A549 treated with CpdA at 1 μM for 4 hours (cell line): ENCODE data around the gene GSTP1. TPM values are rescaled to one million over a fixed set of nuclear protein-coding genes. Genes with fewer than 3 reads are reported as not detected.

ENCODE experiments used
- total RNA-seq: library from RNA; stranded (reverse); fragments of 200-300 nt; extraction: Qiagen RNA extraction; gene quantifications from 5 replicates; pipeline ENCODE4 v1.2.3, GENCODE V29; 2022; ENCODE audit warnings: low read depth

GSTP1 gene
- 1,398 to 1,764 TPM (median 1,658 TPM) in 5 replicates for total RNA-seq

GRCh38 chr11:67583247-67584204, at the start of gene GSTP1:
Gene GSTP1, plus strand, starts transcription at chr11:67583812. Its CDS starts 32 bp downstream, at chr11:67583844.

GRCh38 chr11:67606492-67607295, 23.1 kb downstream of the GSTP1 start, which contains the start of gene NDUFV1:
Gene NDUFV1, plus strand, starts transcription at chr11:67606936. Its CDS starts 69 bp downstream, at chr11:67607005.

GRCh38 chr11:67629386-67630227, 46.0 kb downstream of the GSTP1 start, which contains the start of gene NUDT8:
Gene NUDT8, minus strand, starts transcription at chr11:67629937. Its CDS starts 26 bp downstream, at chr11:67629911.

Other genes starting within 250 kb of the GSTP1 start
- gene POLD4, start 230.3 kb upstream of the GSTP1 start, total RNA-seq: 201 to 271 TPM (median 246 TPM) in 5 replicates
- 43.7 to 49.7 TPM (median 44.6 TPM) in 5 replicates for gene CLCF1, start 210.2 kb upstream of the GSTP1 start, total RNA-seq
- gene RAD9A, start 191.8 kb upstream of the GSTP1 start, total RNA-seq: 24.4 to 39.1 TPM (median 35.9 TPM) in 5 replicates
- 272 to 298 TPM (median 294 TPM) in 5 replicates for gene PPP1CA, start 182.0 kb upstream of the GSTP1 start, total RNA-seq
- gene TBC1D10C, start 179.7 kb upstream of the GSTP1 start, total RNA-seq: 0.07 to 0.22 TPM in 2 of 5 replicates, not detected in the others
- 0.12 to 0.24 TPM (median 0.16 TPM) in 5 replicates for gene CARNS1, start 168.1 kb upstream of the GSTP1 start, total RNA-seq
- 38.4 to 52.4 TPM (median 50.5 TPM) in 5 replicates for gene RPS6KB2, start 155.3 kb upstream of the GSTP1 start, total RNA-seq
- gene PTPRCAP, start 146.1 kb upstream of the GSTP1 start, total RNA-seq: 0.20 to 0.50 TPM (median 0.36 TPM) in 4 of 5 replicates, not detected in the other
- 47.7 to 60.2 TPM (median 56.9 TPM) in 5 replicates for gene CORO1B, start 140.3 kb upstream of the GSTP1 start, total RNA-seq
- not detected in 5 replicates for gene GPR152, start 131.1 kb upstream of the GSTP1 start, total RNA-seq
- not detected in 5 replicates for gene CABP4, start 128.5 kb upstream of the GSTP1 start, total RNA-seq
- gene TMEM134, start 114.6 kb upstream of the GSTP1 start, total RNA-seq: 42.5 to 61.2 TPM (median 52.1 TPM) in 5 replicates
- gene AIP, start 100.8 kb upstream of the GSTP1 start, total RNA-seq: 44.1 to 54.3 TPM (median 48.7 TPM) in 5 replicates
- gene PITPNM1, start 78.4 kb upstream of the GSTP1 start, total RNA-seq: 41.1 to 63.5 TPM (median 53.4 TPM) in 5 replicates
- 70.1 to 119 TPM (median 105 TPM) in 5 replicates for gene CDK2AP2, start 75.7 kb upstream of the GSTP1 start, total RNA-seq
- gene CABP2, start 60.4 kb upstream of the GSTP1 start, total RNA-seq: not detected in 5 replicates
- gene NDUFV1, start 23.1 kb downstream of the GSTP1 start, total RNA-seq: 138 to 149 TPM (median 148 TPM) in 5 replicates
- 6.3 to 14.4 TPM (median 12.4 TPM) in 5 replicates for gene NUDT8, start 46.1 kb downstream of the GSTP1 start, total RNA-seq
- not detected in 5 replicates for gene TBX10, start 56.0 kb downstream of the GSTP1 start, total RNA-seq
- 1.3 to 2.1 TPM (median 1.3 TPM) in 5 replicates for gene ACY3, start 66.9 kb downstream of the GSTP1 start, total RNA-seq
- not detected in 5 replicates for gene ALDH3B2, start 90.8 kb downstream of the GSTP1 start, total RNA-seq